H1 (cell line): ENCODE data around the gene ZNF134. TPM values are rescaled to one million over a fixed set of nuclear protein-coding genes. Genes with fewer than 3 reads are reported as not detected.

Experiments used
- CTCF ChIA-PET: fragments of 300-600 bp; sonication (Branson Sonifier 250); formaldehyde crosslinking; loops from one replicate; lab custom pipeline; 2021; ENCODE audit not compliant: partially characterized antibody; lab: Charles Lee
- POLR2A ChIA-PET: fragments of 300-600 bp; sonication (Branson Sonifier 250); formaldehyde crosslinking; loops from one replicate; lab custom pipeline; 2021; ENCODE audit warnings: inconsistent platforms; ENCODE audit not compliant: partially characterized antibody; lab: Charles Lee
- DNase-seq, 2 experiments: peaks; one replicate each; pipeline versions ENCODE4 v3.0.0 to v3.0.0-alpha.2; 2010 to 2022; ENCODE audit warnings: low spot score in 2 of 2, low read depth in 1 of 2, mixed read lengths in 1 of 2
- FAIRE-seq: peaks from 2 replicates; lab custom pipeline; 2011; peaks lifted over from hg19 to GRCh38; lab: Jason Lieb, UNC
- H2AFZ ChIP-seq: 2 replicates; pipeline ENCODE4 v1.8.1; 2012; ENCODE audit warnings: low read length, inconsistent platforms
- H2AK5ac ChIP-seq: 2 replicates; pipeline ENCODE4 v1.6.1; 2013; ENCODE audit warnings: low read depth, low read length
- H2BK120ac ChIP-seq: replicated peaks from 2 replicates; pipeline ENCODE3; 2013; ENCODE audit warnings: low read depth, low read length, inconsistent platforms
- H2BK12ac ChIP-seq: 2 replicates; pipeline ENCODE4 v1.6.1; 2013; ENCODE audit warnings: low read depth, low read length
- H2BK15ac ChIP-seq: 2 replicates; pipeline ENCODE4 v1.6.1; 2013; ENCODE audit warnings: low read length
- H2BK20ac ChIP-seq: 2 replicates; pipeline ENCODE4 v1.6.1; 2013; ENCODE audit warnings: low read length
- H2BK5ac ChIP-seq: 2 replicates; pipeline ENCODE4 v1.6.1; 2013; ENCODE audit warnings: low read depth, low read length
- H3K14ac ChIP-seq: 2 replicates; pipeline ENCODE4 v1.6.1; 2013; ENCODE audit warnings: inconsistent platforms; ENCODE audit not compliant: insufficient read length
- H3K18ac ChIP-seq: 2 replicates; pipeline ENCODE4 v1.6.1; 2013; ENCODE audit warnings: low read length; ENCODE audit errors: extremely low read depth
- H3K23ac ChIP-seq: 2 replicates; pipeline ENCODE4 v1.6.1; 2013; ENCODE audit warnings: inconsistent platforms; ENCODE audit not compliant: insufficient read length
- H3K23me2 ChIP-seq: 2 replicates; pipeline ENCODE4 v1.6.1; 2013; ENCODE audit warnings: low read depth, low read length
- H3K27ac ChIP-seq: 2 replicates; pipeline ENCODE4 v1.6.1; 2011; ENCODE audit warnings: low read depth, low read length, inconsistent platforms
- H3K27me3 ChIP-seq, 4 experiments: replicated peaks in 1 of 4; 1 replicate in 1 of 4; 2 replicates in 3 of 4; pipeline versions ENCODE4 v1.6.1 to v1.8.1; 2011 to 2013; ENCODE audit warnings: low read length in 3 of 4, mild to moderate bottlenecking in 3 of 4, inconsistent platforms in 2 of 4, mixed read lengths in 2 of 4, moderate library complexity in 1 of 4; ENCODE audit not compliant: control insufficient read depth in 3 of 4, insufficient read depth in 3 of 4; ENCODE audit errors: extremely low read depth in 1 of 4
- H3K36me3 ChIP-seq, 4 experiments: 2 replicates each; pipeline versions ENCODE4 v1.6.1 to v1.8.1; 2011 to 2013; ENCODE audit warnings: mild to moderate bottlenecking in 4 of 4, low read length in 3 of 4, moderate library complexity in 2 of 4, control low read depth in 1 of 4, inconsistent platforms in 1 of 4; ENCODE audit not compliant: insufficient read depth in 4 of 4, control insufficient read depth in 2 of 4
- H3K4ac ChIP-seq: replicated peaks from 2 replicates; pipeline ENCODE3; 2013; ENCODE audit warnings: low read length, low read depth, mixed read lengths, inconsistent platforms; ENCODE audit not compliant: insufficient read length
- H3K4me1 ChIP-seq, 4 experiments: replicated peaks in 1 of 4; 1 replicate in 1 of 4; 2 replicates in 3 of 4; pipeline versions ENCODE4 v1.6.1 to v1.8.1; 2011 to 2013; ENCODE audit warnings: low read length in 3 of 4, inconsistent platforms in 2 of 4, mixed read lengths in 1 of 4; ENCODE audit not compliant: insufficient read depth in 4 of 4, control insufficient read depth in 3 of 4
- H3K4me2 ChIP-seq, 2 experiments: 2 replicates each; pipeline versions ENCODE4 v1.6.1 to v1.8.1; 2011 to 2013; ENCODE audit warnings: low read depth in 2 of 2, low read length in 2 of 2, control low read depth in 1 of 2, inconsistent platforms in 1 of 2, mild to moderate bottlenecking in 1 of 2; ENCODE audit not compliant: insufficient read depth in 1 of 2
- H3K4me3 ChIP-seq, 4 experiments: fragments of 200-600, 300-600 bp in 1 of 4; sonication (generic), shearing (Covaris generic), sonication (Bioruptor Twin) in 1 of 4; 2 replicates each; pipeline versions ENCODE4 v1.5.1 to v1.8.1; 2011 to 2016; ENCODE audit warnings: low read length in 4 of 4, low read depth in 3 of 4, control low read depth in 2 of 4, inconsistent platforms in 2 of 4, mild to moderate bottlenecking in 2 of 4, mixed read lengths in 1 of 4, moderate library complexity in 1 of 4; ENCODE audit not compliant: insufficient read depth in 2 of 4; ENCODE audit errors: extremely low read depth in 1 of 4
- H3K56ac ChIP-seq: replicated peaks from 2 replicates; pipeline ENCODE3; 2013; ENCODE audit warnings: low read depth, mild to moderate bottlenecking, mixed read lengths, low read length, inconsistent platforms; ENCODE audit not compliant: insufficient read length
- H3K79me1 ChIP-seq: 2 replicates; pipeline ENCODE4 v1.6.1; 2013; ENCODE audit warnings: low read depth, low read length, control low read depth
- H3K79me2 ChIP-seq, 2 experiments: 2 replicates each; pipeline versions ENCODE4 v1.6.1 to v1.8.1; 2012 to 2013; ENCODE audit warnings: low read length in 2 of 2, mild to moderate bottlenecking in 2 of 2, inconsistent platforms in 1 of 2; ENCODE audit not compliant: insufficient read depth in 2 of 2, control insufficient read depth in 1 of 2
- H3K9ac ChIP-seq, 4 experiments: replicated peaks in 1 of 4; 1 replicate in 1 of 4; 2 replicates in 3 of 4; pipeline versions ENCODE4 v1.6.1 to v1.8.1; 2011 to 2013; ENCODE audit warnings: low read depth in 3 of 4, low read length in 3 of 4, control low read depth in 2 of 4, mild to moderate bottlenecking in 2 of 4, moderate library complexity in 2 of 4, inconsistent platforms in 1 of 4; ENCODE audit errors: extremely low read depth in 1 of 4
- H3K9me3 ChIP-seq, 2 experiments: 2 replicates each; pipeline versions ENCODE4 v1.6.1 to v1.8.1; 2012 to 2013; ENCODE audit warnings: mild to moderate bottlenecking in 2 of 2, moderate library complexity in 2 of 2, control low read depth in 1 of 2, inconsistent platforms in 1 of 2, low read depth in 1 of 2, low read length in 1 of 2, mixed read lengths in 1 of 2; ENCODE audit not compliant: insufficient read depth in 2 of 2
- H4K20me1 ChIP-seq, 2 experiments: replicated peaks in 1 of 2; 2 replicates each; pipeline versions ENCODE3 to v1.8.1; 2011 to 2013; ENCODE audit warnings: inconsistent platforms in 2 of 2, low read length in 2 of 2, mild to moderate bottlenecking in 1 of 2; ENCODE audit not compliant: insufficient read depth in 2 of 2, control insufficient read depth in 1 of 2
- H4K5ac ChIP-seq: 2 replicates; pipeline ENCODE4 v1.6.1; 2013; ENCODE audit warnings: low read length, low read depth, mixed read lengths, inconsistent platforms; ENCODE audit not compliant: insufficient read length
- H4K8ac ChIP-seq: 2 replicates; pipeline ENCODE4 v1.8.0; 2013; ENCODE audit warnings: mild to moderate bottlenecking, moderate library complexity, low read length, inconsistent platforms; ENCODE audit not compliant: insufficient read depth; ENCODE audit errors: extremely low read depth
- H4K91ac ChIP-seq: replicated peaks from 2 replicates; pipeline ENCODE3; 2013; ENCODE audit warnings: low read length, mixed read lengths, inconsistent platforms; ENCODE audit not compliant: insufficient read length
- CHD1 ChIP-seq: IDR thresholded peaks from 2 replicates; pipeline ENCODE4 v1.6.1; 2012; ENCODE audit warnings: low read depth, low read length, improper control_type of control experiment
- FOSL1 ChIP-seq: IDR thresholded peaks from 2 replicates; pipeline ENCODE4 v1.6.1; 2011; ENCODE audit warnings: mild to moderate bottlenecking, low read depth, low read length, moderate library complexity; ENCODE audit not compliant: insufficient read depth
- GABPA ChIP-seq: IDR thresholded peaks from 2 replicates; pipeline ENCODE4 v1.6.1; 2011; ENCODE audit warnings: mild to moderate bottlenecking, low read length, moderate library complexity, borderline replicate concordance; ENCODE audit not compliant: insufficient read depth
- SIN3A ChIP-seq, 2 experiments: IDR thresholded peaks in 1 of 2; conservative IDR thresholded peaks in 1 of 2; 2 replicates each; pipeline ENCODE4 v1.6.1; 2011 to 2012; ENCODE audit warnings: low read length in 2 of 2, improper control_type of control experiment in 1 of 2, low read depth in 1 of 2, mild to moderate bottlenecking in 1 of 2
- YY1 ChIP-seq: IDR thresholded peaks from 2 replicates; pipeline ENCODE4 v1.6.1; 2011; ENCODE audit warnings: low read depth, mild to moderate bottlenecking, low read length
- polyA plus RNA-seq, 7 experiments: library from polyadenylated mRNA; depleted of rRNA in 3 of 7; stranded (reverse) in 5 of 7; unstranded in 2 of 7; fragments of >200 nt in 5 of 7; fragments of 200-250 nt in 2 of 7; gene quantifications; 1 replicate in 5 of 7; 2 replicates in 1 of 7; 4 replicates in 1 of 7; pipeline versions ENCODE4 v1.2.1 to v1.2.3, GENCODE V29; 2011 to 2013; ENCODE audit warnings: missing spikeins in 2 of 7, mixed read lengths in 2 of 7
- total RNA-seq: library from RNA; stranded (reverse); fragmentation: NEBNext Ultra II Directional; extraction: Animal tissue kit (Norgen Biotek cat#: 25700); gene quantifications from 2 replicates; pipeline ENCODE4 v1.2.1, GENCODE V29; 2021

Gene ZNF134
- total and polyA plus RNA-seq, 2 of the 8 experiments (the other 6 are each of a cell fraction or from before 2014, with no cell fraction given), result 16.6 to 54.6 TPM

DNA sequence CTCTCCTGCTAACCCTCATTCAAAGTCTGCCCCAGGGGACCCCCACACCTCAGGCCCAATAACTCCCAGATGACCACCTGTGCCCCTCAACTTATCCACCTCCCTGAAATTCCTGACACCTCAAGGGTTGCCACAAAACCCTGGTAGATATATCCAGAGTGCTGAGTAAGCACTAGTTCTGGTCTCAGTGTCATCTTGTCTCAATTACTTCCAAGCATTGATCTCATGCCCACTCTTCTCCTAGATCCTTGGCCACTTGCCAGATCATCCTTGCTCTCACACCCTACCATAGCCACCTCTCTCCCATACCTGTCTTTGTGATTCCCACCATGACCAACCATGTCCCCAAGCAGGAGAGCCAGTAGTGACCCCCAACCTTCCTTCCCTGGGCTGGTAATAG is 37.4 kb upstream of the ZNF134 start:
- H2AK5ac ChIP-seq, result no peak overlapping the region
- no peak overlapping the region for H4K5ac ChIP-seq
- no peak overlapping the region for H3K4me2 ChIP-seq
- no peak overlapping the region for H3K4ac ChIP-seq
- DNase-seq (no peak), FAIRE-seq (no peak)
- H4K20me1 ChIP-seq, result no peaks in the 10 kb centered on the region
- ChIA-PET POLR2A (interaction anchor here (1.1 to 1.2 kb wide), 2 partner anchors 10 to 105 kb away, joined by 3 read pairs; partner anchors contain the start of gene ZNF551), CTCF (no interaction called here)
- no peak overlapping the region for H3K56ac ChIP-seq
- no peak overlapping the region for H2BK12ac ChIP-seq
- H2BK120ac ChIP-seq, result no peak overlapping the region
- no peak overlapping the region for H3K23ac ChIP-seq
- H3K18ac ChIP-seq, result no peak overlapping the region
- H2BK20ac ChIP-seq, result no peak overlapping the region
- no peak overlapping the region for H3K14ac ChIP-seq
- H3K27me3 ChIP-seq, result no peaks in the 10 kb centered on the region
- no peak overlapping the region for H2BK15ac ChIP-seq
- H4K91ac ChIP-seq, result no peak overlapping the region
- no peak overlapping the region for H3K9ac ChIP-seq
- peaks cover 0 to 17% of the 10 kb centered on the region in 2 experiments; a peak in 3 of 4 replicates for H3K79me2 ChIP-seq
- no peak overlapping the region for H2AFZ ChIP-seq
- no peak overlapping the region for H4K8ac ChIP-seq
- peaks cover 0 to 2% (median 0%) of the 10 kb centered on the region in 4 experiments; a peak in 3 of 7 replicates for H3K4me1 ChIP-seq
- no peak overlapping the region for H3K27ac ChIP-seq
- H3K9me3 ChIP-seq, result peaks cover 57 to 60% of the 10 kb centered on the region in 2 experiments
- peaks cover 12% of the 10 kb centered on the region for H3K79me1 ChIP-seq
- peaks cover 2% of the 10 kb centered on the region; the same call in 1 of the 2 replicates for H3K23me2 ChIP-seq
- H2BK5ac ChIP-seq, result no peak overlapping the region
- no peak overlapping the region for H3K4me3 ChIP-seq
- H3K36me3 ChIP-seq, result peaks cover 24 to 58% (median 52%) of the 10 kb centered on the region in 4 experiments; a peak in 7 of 8 replicates
- no peak for TF ChIP-seq FOSL1
- no peak for TF ChIP-seq SIN3A (conservative IDR thresholded peaks at IDR 0.05 in 1 of 2, IDR thresholded peaks at IDR 0.05 in 1 of 2; ENCODE audit: low read depth in 1 of 2, low read length in 2 of 2)
- TF ChIP-seq YY1, result no peak
- TF ChIP-seq GABPA, result no peak
- no peak for TF ChIP-seq CHD1
